NCI-H2227 (cell line): ENCODE data around the gene CES4A.
"Not testable (repeated sequence)": the region's sequence is repeated elsewhere in the genome, so short reads cannot be mapped to it uniquely, and the experiment has no call there.

Experiments used
- DNase-seq: peaks from one replicate; lab custom pipeline; 2025; ENCODE audit not compliant: unreplicated experiment; lab: John Stamatoyannopoulos, UW

CES4A gene

DNA sequence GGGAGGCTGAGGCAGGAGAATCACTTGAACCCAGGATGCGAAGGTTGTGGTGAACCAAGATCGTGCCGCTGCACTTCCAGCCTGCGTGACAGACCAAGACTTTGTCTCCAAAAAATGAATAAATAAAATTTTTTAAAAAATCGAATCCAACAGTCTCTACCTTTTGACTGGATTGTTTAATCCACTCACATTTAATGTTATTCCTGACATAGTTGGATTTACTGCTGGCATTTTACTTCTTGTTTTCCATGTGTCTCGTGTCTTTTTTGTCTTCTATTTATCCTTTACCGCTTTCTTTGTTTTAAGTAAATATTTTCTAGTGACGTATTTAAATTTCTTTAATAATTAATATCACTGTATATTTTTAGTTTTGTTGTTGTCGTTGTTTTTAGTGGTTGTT is 5.4 kb upstream of the CES4A start:
- no peak for DNase-seq

DNA sequence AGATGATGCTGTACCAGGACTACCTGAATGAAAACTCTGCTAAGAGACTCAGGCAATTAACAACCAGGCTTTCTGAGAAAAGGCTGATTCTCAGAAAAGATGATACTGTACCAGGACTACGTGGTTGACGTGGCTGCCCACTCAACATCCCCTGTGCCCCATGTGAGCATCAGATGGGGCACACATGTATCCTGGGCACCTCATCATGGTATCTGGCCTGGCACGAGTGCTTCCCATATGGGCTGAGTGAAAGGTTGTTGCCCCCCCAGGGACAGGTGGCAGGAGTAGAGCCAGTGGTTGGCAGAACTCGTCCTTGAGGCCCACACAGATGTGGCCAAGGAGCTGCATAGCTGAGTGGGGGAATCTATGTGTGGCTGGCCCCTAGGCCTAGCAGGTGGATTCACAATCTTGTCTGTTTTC is 3.5 kb upstream of the CES4A start:
- no peak for DNase-seq

DNA sequence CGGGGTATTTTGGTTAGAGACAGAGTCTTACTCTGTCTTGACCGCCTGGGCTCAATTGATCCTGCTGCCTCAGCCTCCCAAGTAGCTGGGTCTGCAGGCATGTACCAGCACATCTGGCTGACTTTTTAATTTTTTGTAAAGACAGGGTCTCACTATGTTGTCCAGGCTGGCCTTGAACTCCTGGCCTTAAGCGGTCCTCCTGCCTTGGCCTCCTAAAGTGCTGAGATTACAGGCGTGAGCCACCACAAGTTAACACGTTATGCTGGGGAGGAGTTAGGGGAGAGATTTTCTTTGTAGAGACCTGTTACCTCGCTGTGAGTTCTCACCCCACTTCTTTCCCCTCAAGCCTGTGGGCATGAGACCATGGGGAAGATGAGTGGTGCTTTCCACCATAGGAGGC is 1.8 kb upstream of the CES4A start:
- no peak for DNase-seq

DNA sequence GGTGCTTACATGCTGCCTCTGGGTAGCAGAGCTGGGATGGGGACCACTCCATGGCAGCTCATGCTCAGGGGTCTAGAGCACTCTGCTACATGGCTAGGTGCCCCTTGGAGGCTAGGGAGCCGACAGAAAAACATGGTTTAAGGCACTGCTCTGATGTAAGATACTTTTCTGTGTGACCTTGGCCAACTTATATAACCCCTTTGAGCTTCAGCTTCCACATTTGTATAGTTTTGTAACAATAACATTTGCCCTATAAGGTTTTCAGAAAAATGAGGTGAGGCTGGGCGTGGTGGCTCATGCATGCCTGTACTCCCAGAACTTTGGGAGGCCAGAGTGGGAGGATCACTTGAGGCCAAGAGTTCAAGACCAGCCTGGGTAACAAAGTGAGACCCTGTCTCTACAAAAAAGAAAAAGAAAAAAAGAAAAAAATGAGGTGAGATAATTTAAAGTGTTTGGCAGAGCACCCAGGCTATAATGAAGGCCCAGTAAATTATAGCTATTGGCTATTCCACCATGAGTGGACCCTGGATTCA is 3.2 kb downstream of the CES4A start:
- DNase-seq: no peak

DNA sequence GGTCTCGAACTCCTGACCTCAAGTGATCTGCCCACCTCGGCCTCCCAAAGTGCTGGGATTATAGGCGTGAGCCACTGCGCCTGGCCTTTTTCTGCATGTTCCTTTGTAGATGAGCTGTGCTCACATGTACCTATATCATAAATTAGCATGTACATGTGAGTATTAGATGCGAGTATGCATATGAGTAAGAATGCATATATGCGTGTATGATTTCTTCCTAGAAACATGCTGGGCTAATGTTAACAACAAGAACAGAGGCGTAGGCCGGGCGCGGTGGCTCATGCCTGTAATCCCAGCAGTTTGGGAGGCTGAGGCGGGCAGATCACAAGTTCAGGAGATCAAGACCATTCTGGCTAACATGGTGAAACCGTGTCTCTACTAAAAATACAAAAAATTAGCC is 5.2 kb downstream of the CES4A start:
- not testable (repeated sequence) for DNase-seq

DNA sequence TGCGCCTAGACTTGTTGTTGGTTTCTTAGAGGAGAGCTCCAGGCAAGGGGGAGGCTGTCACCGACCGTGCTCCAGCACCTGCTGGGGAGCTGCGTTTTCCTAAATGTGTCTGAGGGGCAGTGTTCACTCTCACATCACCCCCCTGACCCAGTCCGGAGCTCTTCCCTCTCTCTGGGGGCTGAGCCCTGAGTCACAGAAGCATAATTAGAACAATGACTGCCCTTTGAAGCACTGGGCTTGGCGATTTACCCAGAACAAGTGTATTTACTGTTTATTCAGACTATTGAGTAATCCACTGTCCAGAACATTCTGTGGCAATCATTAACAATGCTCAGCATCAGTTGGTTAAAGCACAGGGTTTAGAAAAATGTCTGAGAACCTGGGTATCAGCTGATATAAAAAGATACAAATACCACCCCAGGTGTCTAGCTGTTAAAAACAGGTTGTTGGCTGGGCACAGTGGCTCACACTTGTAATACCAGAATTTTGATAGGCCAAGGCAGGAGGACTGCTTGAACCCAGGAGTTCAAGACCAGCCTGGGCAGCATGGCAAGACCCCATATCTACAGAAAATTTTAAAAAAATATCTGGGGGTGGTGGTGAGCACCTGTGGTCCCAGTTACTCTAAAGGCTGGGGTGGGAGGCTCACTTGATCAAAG is 8.1 kb downstream of the CES4A start:
- no peak for DNase-seq

DNA sequence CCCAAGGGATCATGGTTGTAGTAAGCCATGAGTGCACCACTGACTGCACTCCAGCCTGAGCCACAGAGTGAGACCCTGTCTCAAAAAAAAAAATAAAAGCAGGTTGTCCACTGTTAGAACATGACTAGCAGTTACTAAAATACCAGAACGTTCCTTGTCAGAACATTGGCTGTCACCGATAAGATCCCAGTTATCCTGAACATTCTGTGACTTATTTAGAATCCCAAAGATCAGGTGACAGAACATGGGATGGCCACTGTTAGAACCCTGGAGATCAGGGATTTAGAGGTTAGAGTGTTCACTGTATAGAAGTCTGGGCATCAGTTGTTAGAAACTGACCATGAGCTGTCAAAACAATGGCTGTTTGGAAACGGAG is 8.6 kb downstream of the CES4A start:
- no peak for DNase-seq

DNA sequence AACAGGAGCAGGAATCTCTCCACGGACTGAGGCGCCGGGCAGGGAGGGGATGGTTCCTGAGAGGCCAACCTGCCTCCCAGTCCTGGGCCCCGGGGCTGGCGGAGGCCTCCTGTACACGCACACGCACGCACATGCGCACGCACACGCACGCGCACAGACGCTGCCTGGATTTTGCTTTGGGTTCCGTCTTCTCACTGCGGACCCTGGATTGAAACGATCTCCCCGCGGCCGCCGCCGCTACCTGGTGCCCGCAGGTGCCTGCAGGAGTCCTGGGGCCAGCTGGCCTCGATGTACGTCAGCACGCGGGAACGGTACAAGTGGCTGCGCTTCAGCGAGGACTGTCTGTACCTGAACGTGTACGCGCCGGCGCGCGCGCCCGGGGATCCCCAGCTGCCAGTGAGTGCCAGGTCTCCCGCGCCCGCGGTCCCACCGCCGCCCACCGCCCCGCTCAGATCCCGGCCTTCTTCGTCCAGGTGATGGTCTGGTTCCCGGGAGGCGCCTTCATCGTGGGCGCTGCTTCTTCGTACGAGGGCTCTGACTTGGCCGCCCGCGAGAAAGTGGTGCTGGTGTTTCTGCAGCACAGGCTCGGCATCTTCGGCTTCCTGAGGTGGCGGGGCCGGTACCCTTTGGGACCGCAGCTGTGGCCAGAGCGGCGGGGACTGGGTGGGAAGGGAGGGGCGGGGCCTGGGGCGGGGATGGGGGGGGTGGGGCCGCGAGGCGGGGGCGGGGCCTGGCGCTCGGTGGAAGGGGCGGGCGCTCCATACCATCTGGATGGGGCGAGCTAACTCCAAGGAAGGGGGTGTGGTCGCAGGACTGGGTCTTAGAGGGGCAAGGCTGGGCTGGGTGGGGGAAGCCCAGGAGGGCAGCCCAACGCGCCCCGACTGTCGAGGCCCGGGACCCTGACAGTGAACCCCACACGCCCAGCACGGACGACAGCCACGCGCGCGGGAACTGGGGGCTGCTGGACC is 12.3 kb downstream of the CES4A start:
- DNase-seq: peak; percentile 78

DNA sequence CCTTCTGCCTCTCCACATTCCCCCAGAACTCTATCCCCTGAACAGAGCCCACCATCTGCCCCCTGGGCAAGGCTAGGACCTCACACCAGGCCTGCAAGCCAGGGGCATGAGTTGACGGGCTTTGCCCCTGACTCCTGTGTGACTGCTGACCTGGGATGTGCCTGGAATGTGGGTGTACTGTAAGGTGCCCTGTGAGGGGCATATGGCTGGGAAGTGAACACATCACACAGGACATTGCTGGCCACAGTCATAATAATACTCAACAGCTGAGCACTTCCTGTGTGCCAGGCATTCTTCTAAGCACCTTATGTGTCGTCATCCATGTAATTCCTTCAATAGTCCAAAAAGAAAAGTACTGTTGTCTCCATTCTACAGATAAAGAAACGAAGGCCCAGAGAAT is 13.3 kb downstream of the CES4A start:
- DNase-seq: no peak

DNA sequence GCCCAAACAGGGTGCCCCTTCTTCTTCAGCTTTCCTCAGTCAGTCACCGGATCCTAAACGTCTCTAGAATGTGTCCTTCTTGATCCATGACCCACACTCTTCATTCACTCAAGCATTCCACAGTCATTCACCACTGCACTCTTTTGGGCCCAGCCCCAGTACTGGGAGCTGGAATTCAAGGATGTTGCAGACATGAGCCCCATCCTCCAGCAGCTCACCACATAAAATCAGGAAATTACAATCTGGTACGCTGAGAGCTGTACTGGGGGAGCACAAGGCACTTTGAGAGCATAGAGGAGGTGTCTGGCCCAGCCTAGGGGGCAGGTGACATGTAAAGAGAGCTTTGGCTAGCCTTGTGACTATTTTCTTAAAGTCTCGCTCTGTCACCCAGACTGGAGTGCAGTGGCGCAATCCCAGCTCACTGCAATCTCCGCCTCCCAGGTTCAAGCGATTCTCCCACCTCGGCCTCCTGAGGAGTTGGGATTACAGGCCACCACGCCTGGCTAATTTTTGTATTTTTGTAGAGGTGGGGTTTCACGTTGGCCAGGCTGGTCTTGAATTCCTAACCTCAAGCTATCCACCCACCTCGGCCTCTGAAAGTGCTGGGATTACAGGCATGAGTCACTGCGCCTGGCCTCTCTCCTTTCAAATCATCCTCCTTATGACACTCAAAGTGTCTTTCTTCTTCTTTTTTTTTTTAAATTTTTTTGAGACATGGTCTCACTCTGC is 18.7 kb downstream of the CES4A start:
- no peak for DNase-seq

DNA sequence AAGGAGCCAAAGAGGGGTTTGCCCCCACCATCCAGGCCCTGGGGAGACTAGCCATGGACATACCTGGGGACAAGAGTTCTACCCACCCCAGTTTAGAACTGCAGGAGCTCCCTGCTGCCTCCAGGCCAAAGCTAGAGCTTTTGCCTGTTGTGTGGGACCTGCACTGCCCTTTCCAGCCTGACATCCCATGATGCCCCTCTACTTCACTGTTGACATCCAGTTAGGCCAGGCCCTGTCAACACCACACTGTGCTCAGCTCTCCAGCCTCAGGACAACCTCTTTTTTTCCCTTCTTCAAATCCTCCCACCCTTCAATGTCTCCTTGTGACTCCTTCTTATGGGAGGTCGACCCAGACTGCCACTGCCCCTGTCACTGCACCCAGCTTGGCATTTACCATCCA is 20.8 kb downstream of the CES4A start:
- DNase-seq: no peak

DNA sequence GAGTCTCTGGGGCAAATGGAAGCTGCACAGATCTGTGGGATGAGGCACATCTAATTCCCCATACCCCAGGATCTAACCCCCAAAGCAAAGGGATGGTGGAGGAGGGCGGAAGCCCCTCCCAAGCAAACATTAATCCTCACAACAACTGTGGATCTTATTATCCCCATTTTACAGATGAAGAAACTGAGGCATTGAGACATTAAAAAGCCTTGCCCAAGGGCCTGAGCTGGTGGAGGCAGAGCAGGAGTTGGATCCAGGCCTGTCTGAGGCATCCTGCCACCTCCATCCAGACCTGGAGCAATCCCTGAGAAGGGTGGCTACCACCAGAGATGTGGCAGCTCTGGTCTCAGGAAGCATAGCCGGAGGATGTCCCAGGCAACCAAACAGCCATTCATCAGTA is 22.9 kb downstream of the CES4A start:
- no peak for DNase-seq

DNA sequence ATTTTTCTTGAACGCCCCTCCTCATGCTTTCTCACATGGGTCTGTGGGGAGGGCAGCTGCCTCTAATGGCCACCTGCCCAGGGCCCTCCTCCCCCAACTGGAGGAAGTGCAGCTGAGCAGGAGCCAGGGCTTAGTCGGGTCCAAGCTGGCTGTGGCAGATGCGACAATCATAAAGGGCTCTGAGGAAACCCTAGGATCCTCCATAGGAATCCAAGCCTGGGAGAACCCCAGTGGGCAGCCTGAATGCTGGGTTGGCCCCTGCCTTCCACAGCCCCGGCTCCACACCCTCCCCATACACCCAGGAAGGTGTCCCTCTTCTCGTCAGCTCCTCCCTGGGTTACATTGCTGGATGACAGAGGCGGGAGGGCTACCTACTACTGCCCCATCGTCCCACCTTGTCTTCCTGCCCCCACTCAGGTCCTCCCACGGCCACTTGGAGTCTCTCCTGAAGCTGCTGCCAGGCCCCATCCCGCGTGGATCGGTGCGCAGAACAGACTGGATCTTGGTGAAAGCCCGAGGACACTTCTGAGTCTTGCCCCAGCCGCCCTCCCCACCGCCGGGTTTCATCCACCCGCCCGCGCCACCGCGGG is 24.9 kb downstream of the CES4A start:
- peak; percentile 41 for DNase-seq

DNA sequence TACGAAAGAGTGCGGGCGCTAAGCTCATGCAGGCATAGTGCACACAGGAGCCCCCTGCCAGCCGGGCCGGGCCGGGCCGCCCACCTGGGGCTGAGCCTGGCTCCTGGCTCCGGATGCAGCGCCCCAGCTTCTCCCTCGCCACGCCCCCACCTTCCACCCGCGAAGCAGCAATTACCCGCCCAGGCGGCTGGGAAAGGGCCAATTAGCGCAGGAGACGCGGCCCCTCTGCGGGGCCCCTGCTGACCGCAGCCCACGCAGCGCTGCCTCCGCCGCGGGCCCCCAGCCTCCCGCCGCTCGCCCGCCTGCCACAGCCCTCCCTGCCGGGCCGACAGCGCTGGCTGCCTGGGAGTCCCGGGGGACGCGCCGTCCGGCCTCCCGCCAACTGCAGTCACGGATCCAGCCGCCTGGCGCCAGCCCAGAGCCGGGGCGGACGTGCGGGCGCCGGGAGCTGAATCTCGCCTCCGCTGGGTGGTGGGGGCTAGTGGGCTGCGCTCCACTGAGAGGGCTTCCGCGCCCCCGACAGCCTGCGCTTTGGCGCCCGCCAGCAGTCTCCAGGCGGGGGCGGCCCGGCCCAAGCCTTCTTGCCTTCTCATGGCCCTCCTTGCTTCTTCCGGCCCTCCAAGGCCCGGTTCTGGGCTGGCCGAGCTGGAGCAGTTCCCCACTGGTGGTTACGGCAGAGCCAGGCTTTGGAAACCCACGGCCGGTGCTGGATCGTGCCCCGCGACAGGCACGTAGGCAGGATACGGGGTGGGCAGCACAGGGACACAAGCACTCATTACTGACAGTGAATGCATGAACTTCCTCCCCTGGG is 25.6 kb downstream of the CES4A start:
- DNase-seq: peak; percentile 77

DNA sequence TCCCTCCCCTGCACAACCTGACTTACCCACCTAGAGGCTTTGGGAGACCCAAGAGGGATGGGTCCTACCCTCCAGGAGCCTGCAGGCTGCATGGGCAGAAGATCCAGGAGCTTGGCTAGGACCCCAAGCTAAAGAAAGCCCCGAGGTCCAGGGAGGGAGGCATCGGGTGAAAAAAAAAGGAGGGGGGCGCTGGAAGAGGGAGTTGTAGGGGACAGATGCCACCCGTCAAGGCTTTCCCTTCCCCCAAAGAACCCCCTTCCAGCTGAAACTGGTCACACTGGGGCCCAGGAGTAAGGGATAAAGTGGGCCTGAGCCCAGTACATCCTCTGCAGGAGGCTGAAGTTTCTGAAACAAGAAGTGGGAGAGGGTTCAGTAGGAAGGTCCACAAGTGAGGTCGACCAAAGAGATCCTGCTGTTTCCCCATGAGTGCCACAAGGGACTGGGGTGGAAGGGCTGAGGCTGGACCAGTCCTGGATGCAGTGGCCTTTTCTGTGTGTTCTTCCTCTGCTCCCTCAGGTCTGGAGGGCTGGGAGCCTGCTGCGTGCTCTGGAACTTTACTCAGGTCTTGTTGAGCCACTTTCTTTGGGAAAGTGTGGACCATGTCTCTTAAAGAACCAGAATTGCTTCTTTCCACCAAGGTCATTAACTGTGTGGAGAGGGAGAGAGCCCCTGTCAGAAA is 26.4 kb downstream of the CES4A start:
- no peak for DNase-seq

DNA sequence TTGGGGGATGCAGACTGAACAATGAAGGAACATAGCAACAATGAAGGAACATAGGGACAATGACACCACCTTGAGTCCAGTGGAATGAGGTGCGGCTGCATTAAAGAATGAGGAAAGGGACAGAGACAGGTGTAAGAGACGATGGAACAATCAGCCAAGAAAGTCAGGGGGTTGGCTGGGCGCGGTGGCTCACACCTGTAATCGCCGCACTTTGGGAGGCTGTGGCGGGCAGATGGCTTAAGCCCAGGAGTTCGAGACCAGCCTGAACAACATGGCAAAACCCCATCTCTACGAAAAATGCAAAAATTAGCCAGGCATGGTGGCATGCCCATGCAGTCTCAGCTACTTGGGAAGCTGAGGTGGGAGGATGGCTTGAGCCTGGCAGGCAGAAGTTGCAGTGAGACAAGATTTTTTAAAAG is 26.9 kb downstream of the CES4A start:
- no peak for DNase-seq

DNA sequence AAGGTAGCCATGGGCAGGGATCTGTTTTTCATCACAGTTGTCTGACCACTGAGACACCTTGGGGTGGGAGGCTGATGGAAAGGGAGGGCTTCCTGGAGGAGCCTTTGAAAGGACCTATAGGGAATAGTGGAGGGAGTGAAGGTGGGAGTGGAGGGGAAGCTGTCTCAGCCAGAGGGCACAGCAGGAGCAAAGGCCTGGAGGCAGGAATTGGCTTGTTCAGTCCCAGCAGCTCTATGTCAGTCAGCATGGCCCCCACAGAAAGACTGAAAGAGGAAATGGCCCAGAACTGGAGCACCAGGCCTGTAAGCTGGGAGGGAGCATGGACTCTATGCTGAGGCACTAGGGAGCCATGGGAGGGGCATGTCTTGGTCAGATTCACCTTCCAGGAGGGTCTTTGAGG is 27.8 kb downstream of the CES4A start:
- no peak for DNase-seq

DNA sequence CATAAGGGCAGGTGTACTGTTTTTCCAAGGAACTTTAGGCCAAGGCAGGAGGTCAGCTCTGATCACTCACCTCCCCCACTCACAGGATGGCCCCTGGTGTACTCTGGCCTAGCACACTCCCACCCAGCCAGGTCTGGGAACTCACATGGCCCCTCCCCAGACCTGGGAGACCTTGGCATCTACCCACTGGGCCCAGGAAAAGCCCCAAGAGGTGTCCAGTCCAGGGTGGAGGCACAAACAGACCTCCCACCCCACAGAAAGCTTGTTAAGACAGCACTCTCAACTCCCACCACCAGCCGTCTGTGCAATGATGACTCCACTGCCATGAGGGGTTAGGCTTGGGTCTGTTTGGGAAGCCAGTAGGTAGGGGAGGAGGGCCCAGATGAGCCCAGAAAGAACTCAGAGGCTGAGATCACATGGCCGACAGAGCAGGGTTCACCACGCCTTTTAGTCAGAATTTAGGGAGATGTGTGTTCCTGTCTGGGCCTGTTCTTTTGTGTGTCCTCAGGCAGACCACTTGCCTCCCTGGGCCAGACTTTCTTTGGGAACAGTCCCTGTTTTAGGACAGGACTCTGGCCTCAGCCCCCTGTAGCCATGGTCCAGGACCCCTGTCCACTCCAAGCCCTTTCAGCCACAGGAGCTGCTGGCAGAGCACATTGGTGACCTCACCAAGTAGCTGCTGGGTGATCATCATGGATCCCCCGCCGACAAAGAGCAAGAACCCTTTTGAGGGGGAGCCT is 28.5 kb downstream of the CES4A start:
- no peak for DNase-seq

DNA sequence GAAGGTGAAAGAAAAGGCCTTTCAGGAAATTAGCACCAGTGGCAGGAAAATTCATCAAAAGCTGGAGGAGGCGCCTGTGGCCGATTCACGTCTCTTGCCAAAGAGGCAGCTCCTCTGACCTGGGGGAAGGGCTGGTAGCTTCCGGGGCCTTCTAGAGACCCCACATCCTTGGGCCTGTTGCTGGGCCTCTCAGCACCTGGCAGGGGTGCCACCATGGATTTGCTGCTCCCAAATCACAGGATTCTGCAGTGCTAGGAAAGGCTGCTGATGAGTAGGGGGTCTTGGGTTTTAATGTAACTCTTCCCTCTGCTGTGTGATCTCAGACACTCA is 29.0 kb downstream of the CES4A start:
- no peak for DNase-seq
